ENCODE measurements around the gene KXD1. TPM values are rescaled to one million over a fixed set of nuclear protein-coding genes. Genes with fewer than 3 reads are reported as not detected.
"Not testable (repeated sequence)": the region's sequence is repeated elsewhere in the genome, so short reads cannot be mapped to it uniquely, and the experiment has no call there.

The KXD1 gene
- total RNA-seq, 2 experiments from 2014 or later, result 86.7 TPM

DNA sequence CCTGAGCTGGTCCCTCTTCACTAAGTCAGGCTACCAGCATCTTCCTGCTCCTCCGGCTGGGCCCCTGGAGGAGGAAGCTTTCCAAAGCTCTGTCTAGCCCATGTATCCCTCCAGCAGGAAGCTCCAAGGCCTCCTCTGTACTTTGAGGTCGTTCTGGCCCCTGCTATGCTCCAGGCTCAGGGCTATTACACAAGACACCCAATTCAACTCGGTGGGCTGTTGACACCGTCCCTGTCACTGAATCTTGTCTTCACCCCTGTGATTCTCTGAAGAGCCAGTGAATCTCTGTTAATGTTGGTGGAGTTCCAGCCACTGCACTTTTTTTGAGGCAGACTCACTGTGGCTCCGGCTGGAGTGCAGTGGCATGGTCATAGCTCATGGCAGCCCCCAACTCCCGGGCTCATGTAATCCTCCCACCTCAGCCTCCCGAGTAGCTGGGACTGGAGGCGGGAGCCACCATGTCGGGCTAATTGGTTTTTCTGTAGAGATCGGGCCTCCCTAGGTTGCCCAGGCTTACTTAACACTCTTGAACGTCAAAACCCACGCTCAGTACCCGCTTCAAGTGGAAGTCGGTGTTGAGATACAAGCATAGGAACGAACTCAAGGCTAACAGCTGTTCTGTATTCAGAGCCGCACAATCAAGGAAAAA is 30.4 kb downstream of the KXD1 start:
- Mint-ChIP-seq H3K9me3 (no peaks in the 10 kb centered on the region), H3K4me3 (peak overlapping the region; percentile 87), H3K4me1 (ENCODE audit: low read depth) (peaks cover 25% of the 10 kb centered on the region), H3K36me3 (ENCODE audit: low read depth) (peaks cover 6% of the 10 kb centered on the region), H3K27me3 (ENCODE audit: low read depth) (no peaks in the 10 kb centered on the region), H3K27ac (peak overlapping the region; percentile 83)
- CTCF ChIA-PET, result interaction anchor here (0.9 to 4.4 kb wide), 15 partner anchors 9 to 331 kb away, joined by 3 to 39 read pairs (median 4); partner anchors contain the start of genes COPE, CRTC1, DDX49 and ELL
- no peak for DNase-seq
- intact Hi-C loops (cut with micrococcal nuclease), result loop anchor here (1.0 to 5.0 kb wide), 5 partner anchors 17 to 136 kb away; partner anchors contain the start of genes KLHL26 and UBA52

DNA sequence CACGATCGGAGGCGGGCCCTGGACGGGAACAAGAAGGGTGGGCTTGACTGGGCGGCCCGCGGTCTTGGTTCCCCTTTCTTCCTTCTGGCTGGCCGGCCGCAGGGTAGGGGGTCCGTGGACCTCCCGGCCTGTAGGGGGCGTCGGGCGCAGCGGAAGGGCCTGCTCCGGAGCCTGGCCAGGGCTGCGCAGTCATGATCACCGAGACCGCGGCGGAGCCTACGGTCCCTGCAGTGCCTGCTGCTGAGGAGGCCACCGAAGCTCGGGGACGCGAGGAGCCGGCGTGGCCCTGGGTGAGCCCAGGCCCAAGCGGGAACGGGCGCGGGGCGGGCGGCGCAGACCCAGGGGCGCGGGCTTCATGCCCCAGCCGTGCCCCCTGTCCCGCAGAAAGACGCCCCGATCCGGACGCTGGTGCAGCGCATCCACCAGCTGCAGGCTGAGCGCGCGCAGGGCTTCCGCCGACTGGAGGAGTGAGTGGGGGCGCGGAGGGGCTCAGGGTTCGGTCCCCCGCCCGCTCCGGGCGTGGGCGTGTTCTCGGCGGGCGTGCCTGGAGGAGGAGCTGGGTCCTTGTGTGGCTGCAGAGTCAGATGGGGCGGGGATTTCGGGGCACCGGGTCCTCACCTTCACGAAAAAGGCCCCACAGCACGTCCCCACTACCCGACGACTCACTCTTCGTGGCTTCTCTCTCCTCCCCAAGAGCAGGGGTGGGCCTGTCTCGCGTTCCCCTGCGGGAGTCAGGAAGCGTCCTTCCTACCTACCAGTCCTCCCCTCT is 31.1 kb downstream of the KXD1 start, which contains the start of gene REX1BD:
REX1BD (plus strand) TSS at position 188 of the 769 bp plus-strand sequence; CDS start at position 192, 4 bp downstream.
- H3K4me1 Mint-ChIP-seq (ENCODE audit: low read depth), result peaks cover 27% of the 10 kb centered on the region

DNA sequence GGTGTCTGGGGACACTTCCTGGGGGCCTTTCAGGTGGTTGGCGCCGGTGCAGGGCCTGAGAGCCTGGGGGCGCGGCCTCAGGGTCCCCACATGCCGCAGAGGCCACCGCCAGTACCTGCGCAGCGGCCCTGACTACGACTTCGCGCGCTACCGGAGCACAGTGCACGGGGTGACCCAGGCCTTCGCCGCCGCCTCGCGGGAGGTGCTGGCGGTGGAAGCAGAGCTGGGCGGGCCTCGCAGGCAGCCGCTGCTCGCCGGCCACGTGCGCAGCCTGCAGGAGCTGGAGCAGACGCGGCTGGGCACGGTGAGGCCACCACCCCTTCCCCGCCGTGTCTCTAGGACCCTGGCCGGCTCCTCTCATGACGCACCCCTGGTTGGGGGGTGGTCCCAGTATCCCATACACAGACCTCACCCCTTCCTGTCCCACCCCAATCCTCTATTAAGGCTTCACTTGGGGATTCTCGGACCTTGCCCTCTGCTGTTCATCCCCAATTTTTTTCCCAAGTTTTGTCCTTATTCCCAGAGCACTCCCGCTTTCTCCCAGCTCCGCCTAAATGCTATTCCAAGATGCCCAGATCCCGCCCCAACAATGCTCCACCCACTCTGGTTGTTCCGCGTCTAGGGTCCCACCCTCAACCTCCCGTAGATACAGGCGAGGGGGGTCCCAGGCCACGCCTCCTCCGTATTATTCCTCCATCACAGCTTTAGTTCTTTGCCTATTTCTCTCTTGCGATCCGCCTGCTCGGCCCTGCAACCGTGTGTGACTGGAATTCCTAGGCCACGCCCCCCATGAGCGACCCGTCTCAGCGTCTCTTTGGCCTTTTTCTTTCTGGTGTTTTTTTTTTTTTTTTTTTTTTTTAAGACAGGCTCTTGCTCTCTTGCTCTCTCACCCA is 32.0 kb downstream of the KXD1 start:
- H3K36me3 Mint-ChIP-seq (ENCODE audit: low read depth), result peaks cover 6% of the 10 kb centered on the region
- peak overlapping the region; percentile 87 for H3K27ac Mint-ChIP-seq
- H3K27me3 Mint-ChIP-seq (ENCODE audit: low read depth), result no peaks in the 10 kb centered on the region
- H3K4me1 Mint-ChIP-seq (ENCODE audit: low read depth), result peaks cover 29% of the 10 kb centered on the region
- no peaks in the 10 kb centered on the region for H3K9me3 Mint-ChIP-seq
- CTCF ChIA-PET, result interaction anchor here (0.5 to 4.4 kb wide), 20 partner anchors 13 to 363 kb away, joined by 3 to 39 read pairs (median 3); partner anchors contain the start of genes COPE, CRTC1, DDX49 and ELL
- H3K4me3 Mint-ChIP-seq, result peak overlapping the region; percentile 87
- peak; percentile 80 for DNase-seq
- intact Hi-C loops (cut with micrococcal nuclease), result loop anchor here (1.0 to 5.0 kb wide), 8 partner anchors 32 to 330 kb away; partner anchors contain the start of genes COPE, CRTC1, DDX49 and ELL

More for the DNA sequence above, 31.1 kb downstream of the KXD1 start, which contains the start of gene REX1BD:
- Mint-ChIP-seq H3K9me3 (no peaks in the 10 kb centered on the region), H3K27me3 (ENCODE audit: low read depth) (no peaks in the 10 kb centered on the region), H3K4me3 (peak within 1 kb of the TSS; percentile 87), H3K36me3 (ENCODE audit: low read depth) (peaks cover 6% of the 10 kb centered on the region), H3K27ac (peak within 1 kb of the TSS; percentile 87)
- peak; percentile 83 for DNase-seq
- CTCF ChIA-PET, result interaction anchor here (0.6 to 4.4 kb wide), 22 partner anchors 8 to 550 kb away, joined by 3 to 39 read pairs (median 3); partner anchors contain the start of genes COPE, CRTC1, DDX49 and ELL
- intact Hi-C loops (cut with micrococcal nuclease), result loop anchor here (1.0 to 5.0 kb wide), 8 partner anchors 17 to 331 kb away; partner anchors contain the start of genes COPE, DDX49, ELL and KLHL26

DNA sequence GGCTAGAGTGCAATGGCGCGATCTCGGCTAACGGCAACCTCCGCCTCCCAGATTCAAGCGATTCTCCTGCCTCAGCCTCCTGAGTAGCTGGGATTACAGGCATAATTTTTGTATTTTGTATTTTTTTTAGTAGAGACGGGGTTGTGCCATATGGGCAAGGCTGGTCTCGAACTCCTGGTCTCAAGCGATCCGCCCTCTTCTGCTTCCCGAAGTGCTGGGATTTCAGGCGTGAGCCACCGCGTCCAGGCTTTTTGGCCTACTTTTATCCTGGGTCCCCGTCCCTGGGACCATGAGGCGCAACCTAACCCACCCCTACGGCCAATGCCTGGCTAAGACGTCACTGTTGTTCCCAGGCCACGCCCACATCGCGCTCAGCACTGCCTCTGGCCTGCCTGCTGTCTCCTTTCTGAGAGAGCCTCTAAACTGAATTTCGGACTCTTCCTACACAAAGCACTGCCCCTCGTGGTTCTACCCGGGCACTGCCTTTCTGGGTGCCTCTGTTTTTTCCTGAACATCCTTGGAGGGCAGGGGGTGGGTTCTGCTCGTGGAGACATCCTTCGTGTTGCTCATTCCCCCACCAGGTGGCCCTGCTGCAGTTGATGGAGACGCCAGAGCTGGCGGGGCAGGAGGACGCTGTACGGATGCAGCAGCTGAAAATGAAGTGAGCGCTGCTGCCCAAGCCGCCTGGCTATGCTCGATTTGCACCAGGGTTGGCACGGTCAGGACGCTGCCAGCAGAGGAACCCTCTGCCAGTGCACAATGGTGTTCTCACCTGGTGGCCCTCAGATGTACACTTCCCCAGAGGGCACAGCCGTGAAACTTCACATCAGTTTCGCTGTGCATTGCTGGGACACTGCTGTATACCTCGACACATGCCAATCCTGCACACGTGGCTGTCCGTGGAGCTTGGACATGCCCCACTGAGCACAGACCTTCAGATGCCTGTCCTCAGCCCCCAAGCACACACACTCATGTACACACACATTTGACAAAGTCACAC is 32.9 kb downstream of the KXD1 start:
- Mint-ChIP-seq H3K36me3 (ENCODE audit: low read depth) (peaks cover 6% of the 10 kb centered on the region), H3K4me3 (peak overlapping the region; percentile 87), H3K27me3 (ENCODE audit: low read depth) (no peaks in the 10 kb centered on the region), H3K9me3 (no peaks in the 10 kb centered on the region), H3K27ac (peak overlapping the region; percentile 56), H3K4me1 (ENCODE audit: low read depth) (peaks cover 28% of the 10 kb centered on the region)
- intact Hi-C loops (cut with micrococcal nuclease), result loop anchor here (5.0 kb wide), 2 partner anchors 92 to 197 kb away; partner anchors contain the start of gene CRTC1
- CTCF ChIA-PET, result interaction anchor here (0.7 to 4.4 kb wide), 6 partner anchors 18 to 156 kb away, joined by 3 to 39 read pairs (median 3); partner anchors contain the start of genes KXD1, TMEM59L and UBA52
- DNase-seq, result peak; percentile 37

DNA sequence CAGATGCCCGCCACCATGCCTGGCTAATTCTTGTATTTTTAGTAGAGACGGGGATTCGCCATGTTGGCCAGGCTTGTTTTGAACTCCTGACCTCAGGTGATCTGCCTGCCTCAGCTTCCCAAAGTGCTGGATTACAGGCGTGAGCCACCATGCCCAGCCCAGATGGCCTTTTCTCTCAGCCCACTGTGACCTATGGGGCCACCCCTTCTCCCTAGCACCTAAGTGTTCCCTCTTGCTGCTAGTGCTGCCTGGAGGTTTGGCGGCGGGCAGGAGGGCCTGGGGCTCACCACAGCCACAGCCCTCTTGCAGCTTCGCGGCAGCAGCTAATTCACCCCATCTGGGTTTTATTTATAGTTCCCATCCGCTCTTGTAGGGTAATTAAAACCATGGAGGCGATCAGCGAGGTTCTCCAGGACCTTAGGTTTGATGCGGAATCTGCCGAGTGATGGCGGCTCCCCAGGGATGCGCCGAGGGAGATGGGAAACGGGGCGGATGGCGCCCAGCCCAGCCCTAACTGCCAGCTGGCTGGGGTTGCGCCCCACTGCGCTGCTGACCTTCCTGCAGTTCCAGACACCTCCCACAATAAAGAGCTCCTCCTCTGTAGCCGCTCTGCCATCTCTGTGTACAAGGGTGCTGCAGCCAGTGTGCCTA is 34.2 kb downstream of the KXD1 start:
- H3K4me3 Mint-ChIP-seq, result no peak overlapping the region
- DNase-seq, result no peak
- H3K27ac Mint-ChIP-seq, result no peak overlapping the region
- H3K4me1 Mint-ChIP-seq (ENCODE audit: low read depth), result peaks cover 31% of the 10 kb centered on the region
- no peaks in the 10 kb centered on the region for H3K9me3 Mint-ChIP-seq
- H3K36me3 Mint-ChIP-seq (ENCODE audit: low read depth), result peaks cover 6% of the 10 kb centered on the region
- CTCF ChIA-PET, result interaction anchor here (0.7 to 4.4 kb wide), 4 partner anchors 20 to 324 kb away, joined by 3 to 39 read pairs (median 6); partner anchors contain the start of gene UBA52
- H3K27me3 Mint-ChIP-seq (ENCODE audit: low read depth), result no peaks in the 10 kb centered on the region
- intact Hi-C loops (cut with micrococcal nuclease), result loop anchor here (5.0 kb wide), 2 partner anchors 90 to 195 kb away; partner anchors contain the start of gene CRTC1

DNA sequence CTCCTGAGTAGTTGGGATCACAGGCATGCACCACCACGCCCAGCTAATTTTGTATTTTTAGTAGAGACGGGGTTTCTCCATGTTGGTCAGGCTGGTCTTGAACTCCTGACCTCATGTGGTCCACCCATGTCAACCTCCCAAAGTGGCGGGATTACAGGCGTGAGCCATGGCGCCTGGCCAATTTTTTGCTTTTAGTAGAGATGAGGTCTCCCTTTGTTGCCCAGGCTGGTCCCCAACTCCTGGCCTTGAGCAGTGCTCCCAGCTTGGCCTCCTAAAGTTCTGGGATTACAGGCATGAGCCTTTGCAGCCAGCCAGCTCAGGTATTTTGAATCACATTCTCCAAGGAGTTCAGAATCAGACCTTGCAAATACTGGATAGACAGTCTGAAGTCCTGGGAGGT is 35.1 kb downstream of the KXD1 start:
- peaks cover 28% of the 10 kb centered on the region for H3K4me1 Mint-ChIP-seq (ENCODE audit: low read depth)
- H3K36me3 Mint-ChIP-seq (ENCODE audit: low read depth); H3K9me3 Mint-ChIP-seq; DNase-seq; H3K27me3 Mint-ChIP-seq (ENCODE audit: low read depth); H3K4me3 Mint-ChIP-seq; H3K27ac Mint-ChIP-seq: not testable (repeated sequence)
- intact Hi-C loops (cut with micrococcal nuclease), result loop anchor here (5.0 kb wide), 2 partner anchors 90 to 195 kb away; partner anchors contain the start of gene CRTC1
- CTCF ChIA-PET, result interaction anchor here (0.5 to 2.2 kb wide), 7 partner anchors 22 to 789 kb away, joined by 3 to 10 read pairs (median 4); no protein-coding TSS in a partner anchor

DNA sequence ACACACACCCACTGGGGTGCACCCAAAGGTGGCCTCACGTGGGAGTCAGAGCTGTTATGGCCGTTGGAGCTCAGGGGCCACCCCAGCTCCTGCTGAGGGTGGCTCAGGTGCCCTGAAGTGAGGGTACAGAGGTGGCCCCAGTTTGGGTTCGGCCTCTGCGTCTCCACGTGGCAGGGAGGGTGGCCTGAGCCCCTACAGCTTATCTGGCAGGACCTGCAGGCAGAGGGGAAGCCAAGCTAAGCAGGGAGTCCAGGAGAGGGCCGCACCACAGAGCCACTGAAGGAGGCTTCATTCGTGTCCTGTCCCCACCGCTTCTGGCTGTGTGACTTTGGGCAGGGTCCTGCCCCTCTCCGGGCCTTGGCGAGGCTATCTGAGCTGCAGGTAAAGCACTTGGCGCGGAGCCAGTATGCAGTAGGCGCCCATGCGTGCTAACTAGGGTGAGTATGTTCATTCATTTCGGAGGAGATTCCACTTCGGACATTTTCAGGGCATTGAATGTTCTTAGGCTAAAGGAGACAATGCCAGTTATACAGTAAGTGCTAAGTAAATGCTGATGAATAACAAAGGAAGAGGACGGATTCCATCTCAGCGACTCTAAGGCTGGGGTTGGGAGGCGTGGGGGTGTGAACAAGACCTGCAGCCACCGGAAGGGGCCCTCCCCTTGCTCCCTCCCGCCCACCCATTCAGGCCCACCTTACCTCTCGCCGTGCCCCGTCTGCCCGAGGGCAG is 35.9 kb downstream of the KXD1 start:
- peaks cover 21% of the 10 kb centered on the region for H3K4me1 Mint-ChIP-seq (ENCODE audit: low read depth)
- peaks cover 6% of the 10 kb centered on the region for H3K36me3 Mint-ChIP-seq (ENCODE audit: low read depth)
- CTCF ChIA-PET, result interaction anchor here (0.5 to 2.2 kb wide), 16 partner anchors 8 to 746 kb away, joined by 3 to 10 read pairs (median 4); no protein-coding TSS in a partner anchor
- H3K4me3 Mint-ChIP-seq, result no peak overlapping the region
- H3K27ac Mint-ChIP-seq, result no peak overlapping the region
- H3K9me3 Mint-ChIP-seq, result no peaks in the 10 kb centered on the region
- DNase-seq, result no peak
- no peaks in the 10 kb centered on the region for H3K27me3 Mint-ChIP-seq (ENCODE audit: low read depth)
- intact Hi-C loops (cut with micrococcal nuclease), result loop anchor here (1.0 to 5.0 kb wide), 4 partner anchors 71 to 254 kb away; partner anchors contain the start of genes CRTC1 and ELL

DNA sequence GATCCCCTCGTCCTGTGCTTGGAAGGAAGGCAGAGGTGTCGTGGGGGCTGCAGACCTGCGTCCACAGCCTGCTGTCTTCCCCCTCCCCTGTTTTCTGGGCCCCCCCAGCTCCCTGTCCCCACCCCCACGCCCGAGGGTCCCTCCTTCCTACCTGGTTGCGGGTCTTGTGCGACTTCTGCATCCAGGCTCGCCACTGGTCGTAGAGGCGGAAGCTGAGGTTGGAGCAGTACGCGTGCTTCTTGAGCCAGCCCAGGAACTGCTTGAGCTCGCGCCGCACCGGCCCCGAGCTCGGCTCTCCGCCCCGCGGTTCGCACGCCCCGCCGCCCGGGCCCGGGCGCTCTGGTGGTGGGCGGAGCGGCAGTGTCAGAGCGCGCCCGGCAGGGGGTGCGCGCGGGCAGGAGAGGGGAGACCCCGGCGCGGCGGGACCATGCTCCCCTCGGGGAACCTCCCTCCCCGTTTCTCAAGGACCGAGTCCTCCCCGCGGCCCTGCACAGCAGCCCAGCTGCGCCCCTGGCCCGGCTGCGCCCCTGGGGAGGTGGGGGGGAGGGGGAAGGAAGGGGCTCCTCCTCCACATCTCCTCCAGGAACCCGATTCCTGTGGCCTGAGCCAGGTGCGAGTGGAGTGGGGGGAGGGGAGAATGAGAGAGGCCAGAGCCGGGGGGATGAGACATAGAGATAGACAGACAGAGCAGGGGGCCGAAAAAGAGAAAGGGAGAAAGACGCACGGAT is 36.6 kb downstream of the KXD1 start:
- Mint-ChIP-seq H3K27ac (no peak overlapping the region), H3K27me3 (ENCODE audit: low read depth) (peaks cover 2% of the 10 kb centered on the region), H3K9me3 (no peaks in the 10 kb centered on the region), H3K4me1 (ENCODE audit: low read depth) (peaks cover 21% of the 10 kb centered on the region), H3K4me3 (peak overlapping the region; percentile 61), H3K36me3 (ENCODE audit: low read depth) (peaks cover 6% of the 10 kb centered on the region)
- DNase-seq, result peak; percentile 75
- intact Hi-C loops (cut with micrococcal nuclease), result loop anchor here (1.0 to 5.0 kb wide), 4 partner anchors 72 to 253 kb away; partner anchors contain the start of genes CRTC1 and ELL
- CTCF ChIA-PET, result interaction anchor here (0.5 to 1.8 kb wide), 14 partner anchors 9 to 747 kb away, joined by 3 to 8 read pairs (median 4); no protein-coding TSS in a partner anchor
